ENCODE data around the gene CASP2. TPM values are rescaled to one million over a fixed set of nuclear protein-coding genes. Genes with fewer than 3 reads are reported as not detected.

CASP2 gene
- total and polyA plus RNA-seq, 2 donors (not counting 1 experiment from before 2014, with no cell fraction given), result 9.4 to 22.6 TPM

GRCh38 chr7:143280566-143280965 lies 7.6 kb upstream of the CASP2 start:
- no peak overlapping the region for H3K4me3 ChIP-seq (replicated peaks in 1 of 4; ENCODE audit: control extremely low read depth in 1 of 4, insufficient read depth in 1 of 4, low read depth in 3 of 4, low read length in 4 of 4)
- no peak for DNase-seq (ENCODE audit: low read depth in 2 of 2)
- H4K20me1 ChIP-seq (ENCODE audit: control insufficient read depth, extremely low read depth, insufficient read depth, low read length), result no peaks in the 10 kb centered on the region
- H3K4me1 ChIP-seq (ENCODE audit: control insufficient read depth, extremely low read depth, insufficient read depth, low read length), result no peaks in the 10 kb centered on the region
- H3K27me3 ChIP-seq (ENCODE audit: control insufficient read depth, insufficient read depth, low read length), result no peaks in the 10 kb centered on the region
- no peak overlapping the region for H3K4me2 ChIP-seq (ENCODE audit: extremely low read depth, insufficient read depth, low read length)
- no peaks in the 10 kb centered on the region for H3K36me3 ChIP-seq (ENCODE audit: control insufficient read depth, insufficient read depth, low read length)
- H2AFZ ChIP-seq (ENCODE audit: low read length), result no peak overlapping the region
- H3K27ac ChIP-seq (ENCODE audit: insufficient read depth, low read length), result no peak overlapping the region
- no peak for TF ChIP-seq EZH2 (IDR thresholded peaks at IDR 0.05; ENCODE audit: low read length, missing control alignments)
- TF ChIP-seq CTCF (conservative IDR thresholded peaks at IDR 0.05 in 1 of 2, IDR thresholded peaks at IDR 0.05 in 1 of 2; ENCODE audit: low read depth in 1 of 2, low read length in 2 of 2), result no peak
- H3K9me3 ChIP-seq (ENCODE audit: control insufficient read depth, insufficient read depth, low read depth, low read length), result no peaks in the 10 kb centered on the region
- no peak overlapping the region for H3K9ac ChIP-seq (ENCODE audit: insufficient read depth, low read length)
- H3K79me2 ChIP-seq (ENCODE audit: control insufficient read depth, insufficient read depth, low read length), result no peaks in the 10 kb centered on the region

DNA sequence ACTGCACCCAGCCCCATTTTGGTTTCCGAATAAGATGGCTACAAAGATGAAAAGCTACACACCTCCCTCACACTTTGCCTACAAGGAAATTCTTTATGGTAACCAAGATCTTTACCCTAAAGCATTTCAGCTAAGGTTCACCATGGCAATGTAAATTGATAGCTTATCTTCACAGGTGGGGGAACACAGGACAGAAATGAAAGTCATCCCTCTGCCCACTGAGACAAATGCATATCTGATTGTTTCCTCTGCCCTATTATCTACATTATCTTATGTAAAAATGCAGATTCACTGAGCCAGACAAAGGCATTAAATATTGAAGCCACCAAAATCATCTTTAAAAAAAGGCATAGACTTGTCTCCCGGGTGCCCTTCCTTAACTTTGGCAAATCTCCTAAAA lies 6.6 kb upstream of the CASP2 start:
- Histone ChIP-seq H2AFZ (ENCODE audit: low read length) (no peak overlapping the region), H3K4me2 (ENCODE audit: extremely low read depth, insufficient read depth, low read length) (no peak overlapping the region), H3K79me2 (ENCODE audit: control insufficient read depth, insufficient read depth, low read length) (no peaks in the 10 kb centered on the region), H3K9me3 (ENCODE audit: control insufficient read depth, insufficient read depth, low read depth, low read length) (no peaks in the 10 kb centered on the region), H3K4me3 (replicated peaks in 1 of 4; ENCODE audit: control extremely low read depth in 1 of 4, insufficient read depth in 1 of 4, low read depth in 3 of 4, low read length in 4 of 4) (no peak overlapping the region), H4K20me1 (ENCODE audit: control insufficient read depth, extremely low read depth, insufficient read depth, low read length) (no peaks in the 10 kb centered on the region), H3K36me3 (ENCODE audit: control insufficient read depth, insufficient read depth, low read length) (no peaks in the 10 kb centered on the region), H3K9ac (ENCODE audit: insufficient read depth, low read length) (no peak overlapping the region), H3K27ac (ENCODE audit: insufficient read depth, low read length) (no peak overlapping the region), H3K4me1 (ENCODE audit: control insufficient read depth, extremely low read depth, insufficient read depth, low read length) (no peaks in the 10 kb centered on the region), H3K27me3 (ENCODE audit: control insufficient read depth, insufficient read depth, low read length) (no peaks in the 10 kb centered on the region)
- DNase-seq (ENCODE audit: low read depth in 2 of 2), result no peak
- TF ChIP-seq EZH2 (IDR thresholded peaks at IDR 0.05; ENCODE audit: low read length, missing control alignments) (no peak), CTCF (conservative IDR thresholded peaks at IDR 0.05 in 1 of 2, IDR thresholded peaks at IDR 0.05 in 1 of 2; ENCODE audit: low read depth in 1 of 2, low read length in 2 of 2) (no peak)

DNA sequence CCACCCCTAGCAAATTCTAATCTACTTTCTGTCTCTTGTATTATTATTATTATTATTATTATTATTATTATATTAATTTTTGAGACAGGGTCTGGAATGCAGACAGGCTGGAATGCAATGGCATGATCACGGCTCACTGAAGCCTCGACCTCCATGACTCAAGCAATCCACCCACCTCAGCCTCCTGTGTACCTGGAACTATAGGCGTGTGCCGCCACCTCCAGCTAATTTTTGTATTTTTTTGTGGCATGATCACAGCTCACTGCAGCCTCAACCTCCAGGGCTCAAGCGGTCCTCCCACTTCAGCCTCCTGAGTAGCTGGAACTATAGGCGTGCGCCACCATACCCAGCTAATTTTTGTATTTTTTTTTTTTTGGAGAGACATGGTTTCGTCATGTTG lies 6.0 kb upstream of the CASP2 start:
- TF ChIP-seq EZH2 (IDR thresholded peaks at IDR 0.05; ENCODE audit: low read length, missing control alignments), result no peak
- TF ChIP-seq CTCF (conservative IDR thresholded peaks at IDR 0.05 in 1 of 2, IDR thresholded peaks at IDR 0.05 in 1 of 2; ENCODE audit: low read depth in 1 of 2, low read length in 2 of 2), result no peak
- Histone ChIP-seq H3K79me2 (ENCODE audit: control insufficient read depth, insufficient read depth, low read length) (no peaks in the 10 kb centered on the region), H3K4me1 (ENCODE audit: control insufficient read depth, extremely low read depth, insufficient read depth, low read length) (no peaks in the 10 kb centered on the region), H3K9ac (ENCODE audit: insufficient read depth, low read length) (no peak overlapping the region), H3K4me2 (ENCODE audit: extremely low read depth, insufficient read depth, low read length) (no peak overlapping the region), H3K4me3 (replicated peaks in 1 of 4; ENCODE audit: control extremely low read depth in 1 of 4, insufficient read depth in 1 of 4, low read depth in 3 of 4, low read length in 4 of 4) (no peak overlapping the region), H3K27me3 (ENCODE audit: control insufficient read depth, insufficient read depth, low read length) (no peaks in the 10 kb centered on the region), H4K20me1 (ENCODE audit: control insufficient read depth, extremely low read depth, insufficient read depth, low read length) (no peaks in the 10 kb centered on the region), H3K9me3 (ENCODE audit: control insufficient read depth, insufficient read depth, low read depth, low read length) (no peaks in the 10 kb centered on the region), H3K27ac (ENCODE audit: insufficient read depth, low read length) (no peak overlapping the region), H2AFZ (ENCODE audit: low read length) (no peak overlapping the region), H3K36me3 (ENCODE audit: control insufficient read depth, insufficient read depth, low read length) (no peaks in the 10 kb centered on the region)
- no peak for DNase-seq (ENCODE audit: low read depth in 2 of 2)

Measured in fibroblast of lung (primary cell).